Activated CD4-positive, alpha-beta T cell treated with anti-CD3 and anti-CD28 coated beads, Interleukin-2, amount 50 U/mL, for 16 hours (primary cell): ENCODE measurements around the gene MCIDAS.

ENCODE experiments used
- DNase-seq: peaks from one replicate; pipeline ENCODE4 v3.0.0-alpha.2; 2020

MCIDAS gene

DNA sequence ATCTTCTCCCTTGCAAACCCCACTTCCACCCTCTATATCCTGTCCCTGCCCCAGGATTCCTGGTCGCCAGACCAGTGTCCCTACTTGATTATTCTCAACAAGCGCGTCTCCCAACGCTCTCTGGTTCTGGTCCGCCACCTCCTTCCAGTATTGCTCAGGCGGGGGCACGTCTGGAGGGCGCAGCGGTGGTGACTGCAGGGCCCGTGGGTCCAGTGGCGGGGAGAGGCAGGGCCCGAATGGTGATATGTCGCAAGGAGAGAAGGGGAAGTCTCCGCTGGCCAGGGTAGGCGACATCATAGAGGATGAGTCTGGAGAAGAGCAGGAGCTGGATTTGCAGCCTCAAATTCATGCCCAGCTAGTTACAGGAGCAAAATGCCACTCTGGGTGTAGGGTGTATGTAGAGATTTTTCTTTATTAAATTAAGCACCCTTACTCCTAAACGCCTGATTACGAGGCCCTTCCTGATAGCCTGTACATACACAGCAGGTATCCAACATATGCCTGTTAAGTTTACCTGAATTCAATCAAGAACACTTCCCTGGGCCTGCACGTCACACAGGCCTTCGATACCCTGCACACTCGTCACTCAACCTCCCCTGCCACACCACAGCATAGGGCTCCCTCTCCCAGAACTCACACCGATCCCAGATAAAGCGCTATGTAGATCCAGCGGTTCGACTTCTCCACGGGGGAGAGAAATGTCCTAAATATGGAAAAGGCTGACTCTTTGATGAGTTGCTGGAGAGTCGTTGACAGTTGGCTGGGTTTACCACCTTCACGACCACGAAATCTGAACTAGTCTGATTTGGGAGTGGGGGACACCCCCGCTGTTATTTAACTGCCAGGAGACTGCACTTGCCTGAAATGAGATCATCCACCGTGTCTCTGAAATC is 4.8 kb downstream of the MCIDAS start:
- DNase-seq, result no peak

DNA sequence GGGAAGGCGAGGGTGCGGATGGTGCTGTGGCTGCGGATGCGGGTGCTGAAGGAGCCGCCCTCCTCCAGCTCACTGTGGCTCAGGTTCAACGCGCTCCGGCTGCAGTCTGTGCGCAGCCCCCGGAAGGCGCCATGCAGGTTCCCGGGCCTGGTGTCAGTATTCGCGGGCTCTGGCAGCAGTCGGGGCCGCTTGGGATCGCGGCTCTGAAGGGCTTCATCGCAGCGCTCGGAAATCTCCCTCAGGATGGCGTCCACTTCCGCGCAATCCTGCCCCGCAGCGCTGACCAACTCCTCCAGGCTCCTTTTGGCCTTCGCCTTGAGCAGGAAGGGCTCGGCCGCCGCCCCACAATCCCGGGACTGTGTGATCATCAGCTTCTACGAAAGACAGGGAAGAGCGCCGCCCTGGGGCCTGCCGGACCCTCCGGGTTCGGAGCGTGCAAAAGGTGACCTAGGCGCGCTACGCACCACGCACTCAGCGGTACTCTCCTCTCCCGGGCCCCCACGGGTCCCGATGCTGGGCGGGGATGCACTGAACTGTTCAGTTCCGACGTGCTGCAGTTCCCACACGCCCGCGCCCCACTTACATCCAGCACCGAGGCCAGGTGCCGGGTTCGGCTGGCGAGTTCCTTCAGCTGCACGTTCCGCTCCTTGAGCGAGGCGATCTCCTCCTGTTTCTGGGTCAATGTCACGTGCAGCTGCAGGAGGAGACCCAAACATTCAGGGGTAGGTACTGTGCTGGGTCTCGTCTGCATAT is 6.5 kb downstream of the MCIDAS start:
- DNase-seq, result no peak

DNA sequence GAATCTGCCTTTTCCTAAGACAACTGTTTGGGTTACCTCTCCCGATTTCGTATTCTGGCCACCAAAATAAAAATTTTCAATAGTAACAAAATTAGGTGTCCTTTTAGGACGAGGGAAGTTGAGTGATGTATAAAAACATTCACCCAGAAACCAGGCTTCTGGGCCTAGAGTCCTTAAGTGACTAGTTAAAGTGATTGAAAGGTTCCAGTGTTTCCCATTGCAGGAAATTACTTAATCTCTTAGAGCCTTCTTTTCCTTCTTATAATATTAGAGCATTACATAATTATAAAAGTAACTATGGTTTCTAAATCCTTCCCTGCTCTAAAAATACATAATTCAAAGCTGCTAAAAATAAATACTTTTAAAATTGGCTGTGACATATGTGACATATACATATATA is 7.3 kb downstream of the MCIDAS start:
- DNase-seq, result no peak

DNA sequence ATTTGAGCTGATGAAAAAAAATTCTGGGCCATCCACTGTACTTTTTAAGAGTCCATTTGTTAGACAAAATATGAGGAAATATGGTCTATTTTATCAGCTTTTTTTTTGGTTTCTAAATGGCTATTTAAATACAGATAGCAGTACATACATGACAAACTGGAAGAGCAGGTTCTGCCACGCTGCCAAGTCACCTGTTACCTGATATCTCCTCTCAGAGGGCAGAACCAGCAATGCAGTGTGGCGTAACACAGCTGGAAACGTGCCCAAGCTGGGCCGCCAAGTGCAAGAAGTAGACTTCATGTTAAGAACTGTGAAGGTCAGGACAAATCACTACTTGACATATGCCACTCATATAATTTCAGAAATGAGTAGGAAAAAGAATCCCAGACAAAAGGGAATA is 8.1 kb downstream of the MCIDAS start:
- DNase-seq, result no peak

DNA sequence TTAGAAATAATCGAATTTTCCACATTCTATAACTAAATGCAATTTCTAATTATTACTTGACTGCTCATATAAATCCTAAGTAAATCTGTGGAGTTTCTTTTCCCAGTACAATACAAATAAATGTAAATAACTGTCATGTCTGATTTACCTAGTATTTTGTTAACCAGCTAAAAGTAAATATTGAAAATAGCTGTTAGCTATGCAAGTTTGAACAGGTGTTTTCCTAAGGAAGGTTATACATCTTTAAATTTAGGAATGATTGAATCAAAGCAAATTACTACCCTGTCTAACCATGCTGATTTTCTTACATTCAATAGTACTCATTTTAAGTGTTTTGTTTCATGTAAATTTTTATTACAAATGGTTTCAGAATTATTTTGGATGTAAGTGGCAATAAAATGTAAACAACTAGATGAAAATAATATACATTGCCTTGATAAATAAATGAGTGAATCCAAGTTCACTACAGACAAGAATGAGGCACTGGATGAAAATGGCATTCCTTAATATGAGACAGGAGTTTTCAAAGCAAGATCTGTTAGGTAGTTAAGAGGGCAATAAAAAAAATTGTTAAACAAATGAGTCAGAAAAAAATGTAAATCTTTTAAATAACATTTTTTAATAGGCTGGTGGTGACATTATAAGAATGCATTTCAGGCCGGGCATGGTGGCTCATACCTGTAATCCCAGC is 15.8 kb downstream of the MCIDAS start:
- no peak for DNase-seq

DNA sequence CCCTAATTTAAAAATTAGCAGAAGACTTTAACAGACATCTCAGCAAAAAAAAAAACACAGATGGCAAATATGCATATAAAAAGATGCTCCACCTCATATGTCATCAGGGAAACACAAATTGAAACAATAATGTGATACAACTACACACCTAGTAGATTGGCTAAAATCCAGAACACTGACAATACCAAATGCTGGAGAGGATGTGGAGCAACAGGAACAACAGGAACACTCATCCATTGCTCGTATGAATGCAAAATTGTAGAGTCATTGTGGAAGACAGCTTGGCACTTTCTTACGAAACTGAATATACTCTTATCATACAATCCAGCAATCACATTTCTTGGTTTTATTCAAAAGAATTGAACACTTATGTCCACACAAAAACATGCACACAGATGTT is 22.1 kb downstream of the MCIDAS start:
- no peak for DNase-seq

DNA sequence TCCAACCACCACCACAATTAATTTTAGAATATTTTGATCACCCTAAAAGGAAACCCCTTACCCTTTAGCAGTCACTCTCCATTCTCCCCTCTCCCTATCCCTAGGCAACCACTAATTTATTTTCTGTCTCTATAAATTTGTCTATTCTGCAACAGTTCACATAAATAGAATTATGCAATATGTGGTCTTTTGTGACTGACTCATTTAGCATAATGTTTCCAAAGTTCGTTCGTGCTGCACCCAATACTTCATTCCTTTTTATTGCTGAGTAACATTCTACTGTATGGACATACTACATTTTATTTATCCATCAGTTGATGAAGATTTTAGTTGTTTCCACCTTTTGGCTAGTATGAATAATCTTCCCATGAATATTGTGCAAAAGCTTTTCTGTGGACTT is 36.0 kb downstream of the MCIDAS start:
- no peak for DNase-seq

DNA sequence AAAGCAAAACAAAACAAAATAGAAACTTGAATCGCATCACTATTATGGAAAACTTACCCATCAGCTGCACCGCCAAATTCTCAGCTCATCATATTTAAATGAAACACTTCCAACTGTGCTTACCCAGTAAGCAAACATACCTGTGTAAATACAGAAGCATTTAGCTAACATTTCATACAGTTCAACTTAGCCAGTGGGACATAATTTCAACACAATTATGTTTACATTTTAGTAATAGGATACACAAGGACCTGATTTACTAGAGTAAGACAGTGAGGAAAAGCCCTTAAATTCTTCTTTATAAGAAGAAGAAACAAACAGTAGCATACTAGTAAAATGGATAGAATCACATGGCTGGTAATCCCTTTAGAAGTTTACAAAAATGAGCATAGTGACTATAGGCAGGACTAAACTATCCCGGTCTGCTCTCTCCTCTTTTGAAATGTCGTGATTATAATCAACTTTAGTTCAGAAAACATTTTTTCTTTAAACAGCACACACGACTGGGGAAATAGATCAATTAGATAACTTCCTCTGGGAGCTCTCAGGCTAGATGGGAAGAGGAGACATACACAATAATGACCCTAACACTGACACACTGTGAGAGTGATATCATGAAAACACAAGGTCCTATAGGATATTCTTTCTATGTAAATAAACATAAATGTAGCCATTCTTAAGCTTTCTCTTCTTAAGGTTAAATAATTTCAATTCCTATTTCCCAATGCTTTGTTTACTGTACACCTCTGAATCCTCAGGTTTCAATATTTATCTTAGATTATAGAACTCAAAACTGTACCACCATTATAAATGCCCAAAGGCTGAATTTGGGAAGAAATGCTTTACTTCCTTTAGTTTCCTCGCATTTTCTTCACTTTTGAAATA is 38.2 kb downstream of the MCIDAS start:
- no peak for DNase-seq

DNA sequence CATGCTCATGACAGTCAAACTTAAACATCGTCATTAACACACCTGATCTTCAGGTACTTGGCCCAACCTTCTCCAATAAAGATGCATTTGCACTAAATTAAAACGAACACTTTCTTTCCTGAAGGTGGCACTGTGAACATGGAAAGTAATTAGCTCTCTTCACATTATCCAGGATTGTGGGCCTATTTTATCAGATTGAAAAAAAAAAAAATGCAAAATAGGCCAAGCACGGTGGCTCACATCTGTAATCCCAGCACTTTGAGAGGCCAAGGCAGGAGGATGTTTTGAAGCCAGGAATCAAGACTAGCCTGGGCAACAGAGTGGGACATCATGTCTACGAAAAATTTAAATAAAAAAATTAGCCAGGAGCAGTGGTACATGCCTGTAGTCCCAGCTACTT is 39.7 kb downstream of the MCIDAS start:
- DNase-seq, result no peak

DNA sequence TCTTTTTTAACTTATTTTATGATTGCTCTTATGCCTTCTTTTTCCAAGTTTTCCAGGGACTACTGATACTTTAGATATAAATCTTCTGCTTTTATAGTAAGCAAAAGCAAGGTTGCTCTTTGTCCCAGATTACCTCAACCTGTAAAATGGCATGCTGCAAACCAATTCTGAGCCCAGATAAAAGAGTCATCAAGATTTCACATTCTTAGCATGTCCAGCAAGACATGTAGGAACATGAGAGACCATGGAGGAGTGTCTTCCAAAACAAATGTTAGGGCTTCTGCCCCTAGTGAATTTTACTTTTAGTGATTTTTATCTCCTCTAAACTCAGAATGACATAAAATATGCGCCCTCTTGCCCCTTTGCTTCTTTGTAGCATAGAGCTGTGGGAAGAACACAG is 47.1 kb downstream of the MCIDAS start:
- DNase-seq, result no peak

DNA sequence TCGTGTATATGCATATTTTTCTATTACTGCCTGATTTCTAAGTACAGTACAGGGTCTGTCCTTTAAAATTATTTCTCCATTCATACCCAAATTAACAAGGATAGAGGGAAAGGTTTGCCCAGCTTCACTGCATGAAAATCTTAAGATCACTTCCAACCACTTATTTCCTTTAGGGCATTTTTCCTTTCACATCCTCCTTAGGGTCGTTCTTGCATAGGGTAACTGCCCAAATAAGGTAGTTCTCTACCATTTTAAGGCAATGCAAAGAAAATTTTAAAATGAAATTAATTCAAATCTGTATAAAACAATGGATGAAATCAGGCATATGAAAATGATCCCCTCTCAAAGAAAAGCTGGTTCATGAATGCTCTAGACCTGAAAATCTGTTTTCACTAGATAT is 50.0 kb downstream of the MCIDAS start:
- no peak for DNase-seq

DNA sequence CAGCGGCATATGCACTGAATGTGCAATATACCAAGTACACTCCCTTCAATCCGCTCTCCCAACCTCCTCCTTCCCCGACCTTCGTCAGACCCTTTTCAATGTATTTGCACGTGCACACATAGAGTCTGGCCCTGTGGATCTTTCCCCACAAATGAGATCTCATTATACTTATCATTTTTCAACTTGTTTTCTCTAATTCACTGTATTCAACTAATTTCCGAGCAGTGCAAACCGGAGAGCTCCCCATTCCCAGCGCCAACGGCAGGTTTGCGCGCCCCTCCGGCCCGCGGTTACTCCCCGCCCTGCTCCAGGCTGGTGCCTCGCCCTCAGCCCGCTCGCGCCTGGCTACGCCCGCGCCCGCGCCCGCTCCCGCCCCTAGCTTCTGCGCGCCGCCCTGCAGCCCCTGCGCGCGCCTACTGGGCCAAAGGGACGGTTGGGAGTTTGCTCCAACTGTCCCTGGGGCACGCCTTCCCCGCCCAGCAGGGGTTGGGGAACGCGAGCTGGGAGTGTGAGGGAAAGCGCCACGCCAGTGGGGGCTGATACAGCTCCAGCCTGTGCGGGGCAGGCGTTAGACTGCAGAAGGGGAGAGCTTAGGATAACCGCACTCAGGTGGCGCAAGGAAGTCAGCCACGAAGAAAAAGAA is 50.8 kb downstream of the MCIDAS start:
- DNase-seq, result no peak

DNA sequence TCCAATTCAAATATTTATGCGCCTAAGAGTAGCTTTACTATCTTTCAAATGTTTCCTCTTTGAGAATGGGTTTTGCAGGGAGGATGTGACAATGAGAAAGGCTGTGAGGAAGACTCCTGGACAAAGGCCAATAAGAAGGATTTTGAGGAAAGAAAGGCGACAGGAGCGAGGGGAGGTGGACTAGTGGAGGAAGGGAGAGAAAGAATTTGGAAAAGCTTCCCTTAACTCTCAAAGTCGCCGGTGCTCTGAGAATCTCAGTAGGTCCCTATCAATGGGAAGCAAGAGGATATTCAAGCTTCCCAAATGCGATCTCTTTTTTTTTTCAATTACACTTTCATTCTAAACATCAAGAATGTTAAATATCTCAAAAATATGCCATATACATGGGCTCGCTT is 51.3 kb downstream of the MCIDAS start:
- no peak for DNase-seq

DNA sequence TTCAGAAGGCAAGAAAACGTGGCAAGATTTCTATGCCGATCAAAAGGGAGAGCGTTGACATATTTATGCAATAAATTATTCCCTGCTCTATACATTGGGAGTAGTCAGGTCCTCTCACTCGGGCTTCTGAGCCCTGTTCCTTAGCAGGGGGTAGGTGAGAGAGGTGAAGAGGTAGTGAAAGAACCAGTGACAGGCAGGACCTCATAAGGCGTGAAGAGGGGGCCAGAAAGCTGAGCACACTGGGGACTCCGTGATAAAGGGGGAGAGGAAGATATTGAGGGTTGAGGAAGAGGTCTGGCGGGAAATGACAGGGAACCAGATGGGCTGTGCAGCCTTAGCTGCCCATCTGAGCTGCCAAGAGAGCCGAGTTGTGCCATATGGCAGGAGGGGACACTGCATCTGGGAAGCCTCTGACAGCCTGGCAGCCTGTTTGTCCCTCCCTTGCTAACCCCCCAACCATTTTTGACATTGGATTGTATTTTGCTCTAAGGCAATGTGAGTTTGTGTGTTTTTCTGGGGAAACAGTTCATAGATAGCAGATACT is 53.4 kb downstream of the MCIDAS start:
- DNase-seq, result no peak

DNA sequence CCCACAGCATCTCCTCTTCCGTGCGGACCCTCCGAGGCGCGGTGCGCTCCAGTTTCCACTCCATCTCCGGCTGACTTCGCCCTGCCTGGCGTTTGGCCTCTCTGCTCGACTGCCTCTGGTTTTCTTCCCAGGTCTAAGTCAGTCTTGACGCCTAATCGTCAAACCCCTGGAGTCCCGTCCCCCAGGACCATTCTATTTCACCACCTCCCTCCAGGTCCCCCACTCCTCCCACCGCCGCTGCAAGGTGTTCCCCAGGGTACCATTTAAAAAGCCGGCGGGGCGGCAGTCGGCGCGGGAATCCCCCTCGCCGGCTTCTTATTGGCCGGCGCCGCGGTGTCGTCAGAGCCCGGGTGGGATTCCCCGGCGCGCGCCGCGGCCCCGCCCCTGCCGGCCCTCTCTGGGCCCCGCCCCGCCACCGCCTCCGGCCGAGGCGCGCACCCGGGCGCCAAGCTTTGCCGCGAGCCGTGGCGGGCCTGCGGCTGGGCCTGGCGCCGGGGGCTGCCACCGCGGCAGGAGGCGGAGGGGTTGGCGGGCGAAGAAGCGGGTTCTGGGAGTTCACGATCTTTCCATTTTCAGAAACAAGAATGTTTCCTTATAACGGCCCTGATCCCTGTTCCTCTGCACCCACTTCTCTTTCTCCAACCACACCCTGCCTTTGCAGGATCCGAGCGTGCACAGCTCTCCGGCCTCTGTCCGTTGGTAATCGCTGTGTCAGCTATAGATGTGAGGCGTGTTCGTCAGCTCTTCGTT is 54.0 kb downstream of the MCIDAS start, which contains the start of gene CDC20B:
Gene CDC20B (minus strand): TSS at position 241 of the 750 bp plus-strand sequence. CDS start 177 bp downstream, at position 64.
- peak; percentile 72 for DNase-seq

DNA sequence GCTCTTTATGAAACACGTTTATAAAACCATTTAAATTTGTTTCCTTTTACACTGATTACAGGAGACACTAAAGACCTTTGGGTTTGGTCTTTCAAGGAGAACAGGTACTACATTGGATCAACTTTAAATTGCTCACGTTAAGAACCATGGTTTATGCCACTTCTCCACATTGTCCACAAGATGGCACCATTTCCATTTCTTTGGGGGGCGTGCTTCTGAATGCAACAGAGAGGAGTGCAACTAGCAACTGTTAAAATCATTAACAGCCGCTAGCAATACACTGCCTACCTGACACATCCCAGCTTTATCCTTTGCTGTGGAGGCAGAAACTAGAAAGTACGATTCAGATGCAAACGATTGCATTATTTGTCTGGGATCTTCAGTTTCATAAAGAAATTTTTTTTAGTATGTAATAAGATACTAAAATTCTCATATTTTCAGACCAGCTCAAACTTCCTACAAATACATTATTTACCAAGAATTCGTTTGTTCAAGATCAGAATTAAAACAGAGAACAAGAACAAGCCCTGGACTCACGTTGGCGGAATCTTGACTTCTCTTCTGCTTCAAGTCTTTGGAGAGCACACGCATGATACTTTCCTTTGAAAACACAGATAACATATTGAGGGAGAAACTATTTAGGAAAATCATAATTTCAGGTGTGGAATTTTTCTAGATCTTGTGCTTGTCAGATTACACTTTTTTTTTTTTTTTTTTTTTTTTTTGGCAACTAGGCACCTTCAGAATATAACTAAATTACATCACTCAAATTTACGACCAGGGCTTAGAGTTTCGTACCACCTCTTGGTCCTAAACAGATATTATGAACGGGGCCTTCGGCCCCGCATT is 54.8 kb downstream of the MCIDAS start:
- peak; percentile 86 for DNase-seq

DNA sequence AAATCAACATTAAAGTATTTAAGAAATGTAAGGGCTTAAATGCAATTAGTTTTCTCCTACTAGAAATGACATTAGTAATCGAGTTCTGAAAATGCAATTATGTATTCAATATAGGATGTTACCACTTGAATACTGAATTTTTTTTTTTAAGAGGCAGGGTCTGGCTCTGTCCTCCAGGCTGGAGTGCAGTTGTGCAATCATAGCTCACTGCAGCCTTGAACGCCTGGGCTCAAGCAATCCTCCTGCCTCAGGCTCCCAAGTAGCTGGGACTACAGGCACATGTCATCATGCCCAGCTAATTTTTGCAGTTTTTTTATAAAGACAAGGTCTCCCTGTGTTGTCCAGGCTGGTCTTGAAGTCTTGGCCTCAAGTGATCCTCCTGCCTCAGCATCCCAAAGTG is 55.6 kb downstream of the MCIDAS start:
- no peak for DNase-seq
